ENCODE measurements around the gene ADM2. TPM values are rescaled to one million over a fixed set of nuclear protein-coding genes. Genes with fewer than 3 reads are reported as not detected.
A peak's percentile ranks its signal among the peaks of the same experiment; 100 is the strongest.

ADM2 gene
- polyA plus RNA-seq, 10 donors: 0.25 to 0.63 (median 0.39) TPM

DNA sequence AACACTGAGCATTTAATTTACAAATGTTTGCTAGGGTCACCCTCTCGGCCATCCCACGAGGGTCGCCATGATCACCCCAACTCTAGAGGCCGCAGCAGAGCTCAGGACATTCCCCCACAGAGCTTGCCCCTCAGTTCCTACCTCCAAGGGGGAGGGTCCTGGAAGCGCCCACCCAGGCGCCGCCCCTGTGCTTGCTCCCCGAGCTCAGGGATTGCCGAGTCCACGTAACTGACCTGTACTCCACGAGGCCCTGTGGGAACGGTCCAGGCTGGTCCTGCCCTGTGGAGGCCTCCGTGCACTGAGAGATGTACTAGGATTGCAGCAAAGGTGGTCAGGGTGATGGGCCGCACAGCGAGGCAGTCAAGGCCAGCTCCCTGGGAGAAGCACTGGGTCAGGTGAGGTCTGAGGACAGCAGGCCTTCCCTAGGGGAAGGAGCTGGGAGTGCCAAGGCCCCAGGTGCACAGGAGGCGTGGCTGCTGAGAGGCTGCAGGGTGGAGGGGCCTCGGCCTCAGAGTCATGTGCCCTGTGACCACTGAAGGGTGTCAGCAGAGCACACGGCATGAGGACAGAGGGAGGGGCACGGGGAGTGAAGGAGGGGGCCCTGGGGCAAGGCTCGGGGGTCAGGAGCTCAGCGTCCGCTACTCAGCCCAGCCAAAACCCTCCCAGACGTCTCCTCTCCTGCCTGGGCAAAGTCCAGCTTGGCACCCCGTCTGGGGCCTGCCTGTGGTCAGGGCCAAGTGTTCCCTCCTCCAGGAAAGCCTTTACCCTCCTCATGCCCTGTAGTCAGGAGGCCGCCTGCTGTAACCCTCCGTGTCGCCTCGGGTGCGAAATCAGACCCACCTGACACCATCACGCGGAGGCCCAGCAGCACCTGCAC is 2.9 kb downstream of the ADM2 start:
- DNase-seq: no peak

DNA sequence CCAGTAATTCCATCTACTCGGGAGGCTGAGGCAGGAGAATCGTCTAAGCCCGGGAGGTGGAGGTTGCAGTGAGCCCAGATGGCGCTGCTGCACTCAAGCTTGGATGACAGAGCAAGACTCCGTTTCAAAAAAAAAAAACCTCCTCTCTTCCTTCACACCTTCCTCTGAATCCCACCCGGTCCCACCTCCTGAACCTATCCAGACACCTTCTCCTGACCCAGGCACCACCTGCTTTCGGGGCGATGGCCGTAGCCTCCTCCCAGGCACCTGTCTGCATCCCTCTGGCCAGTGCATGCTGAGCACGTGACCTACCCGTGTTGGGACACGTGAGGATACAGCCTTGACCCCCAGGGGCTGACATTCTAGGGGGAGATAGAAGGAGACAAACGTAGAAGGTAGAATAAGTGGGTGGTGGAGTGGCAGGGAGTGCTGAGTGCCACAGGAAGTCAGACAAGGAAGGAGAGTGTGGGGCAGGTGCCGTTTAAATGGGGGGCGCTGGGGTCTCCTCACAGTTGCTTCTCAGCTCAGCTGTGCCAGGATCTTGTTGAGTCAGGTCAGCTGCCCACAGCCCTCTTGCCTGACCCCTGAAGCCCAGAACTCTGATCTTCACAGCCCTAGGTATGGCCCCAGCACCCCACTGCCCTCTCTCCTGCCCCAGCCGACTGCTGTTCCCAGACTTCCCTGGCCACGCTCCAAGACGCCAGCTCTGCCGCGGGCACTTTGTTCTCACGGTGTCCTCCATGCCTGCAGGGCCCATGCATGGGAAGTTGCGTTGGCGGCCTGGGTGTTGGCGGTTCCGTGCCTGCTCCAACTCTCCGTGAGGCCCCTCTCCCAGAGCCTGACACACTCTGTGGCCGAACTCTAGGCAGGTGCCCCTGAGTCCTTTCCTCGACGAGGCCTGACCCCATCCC is 4.1 kb downstream of the ADM2 start:
- no peak for DNase-seq

DNA sequence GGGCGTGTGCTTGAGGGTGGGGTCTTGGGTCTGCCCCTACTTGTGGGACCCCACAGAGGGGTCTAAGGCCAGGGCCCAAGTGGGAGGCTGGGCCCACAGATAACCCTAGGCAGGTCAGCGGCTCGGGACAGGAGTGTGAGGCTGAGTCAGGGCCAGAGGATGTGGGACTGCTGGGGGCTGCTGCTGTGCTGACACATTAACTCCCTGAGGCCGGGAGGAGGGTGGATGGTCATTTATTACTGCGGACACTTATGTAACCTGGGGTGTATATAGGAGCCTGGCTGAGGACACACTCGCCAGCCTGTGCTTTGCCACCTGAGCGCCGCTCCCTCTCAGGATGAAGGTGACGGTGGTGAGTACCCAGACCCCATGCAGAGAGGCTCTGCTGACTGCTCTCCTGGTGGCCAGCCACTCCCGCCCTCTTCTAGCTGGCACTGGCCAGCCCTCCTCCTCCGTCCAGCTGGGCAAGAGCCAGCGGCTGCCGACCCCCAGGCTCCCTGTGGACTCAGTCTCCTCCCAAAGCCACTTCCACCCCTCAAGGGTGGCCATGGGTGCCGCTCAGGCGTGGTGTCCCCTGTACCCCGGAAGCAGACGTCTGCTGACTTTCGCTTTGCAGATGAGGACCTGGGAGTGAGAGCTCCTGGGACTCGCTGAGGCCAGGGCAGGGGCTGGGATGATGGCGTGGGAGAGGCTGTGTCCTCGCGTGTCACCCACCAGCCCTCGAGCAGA is 5.4 kb downstream of the ADM2 start, which contains the start of gene MIOX:
TSS of gene MIOX (plus strand) at position 299 of the 729 bp plus-strand sequence. CDS start at position 338, 39 bp downstream.
- DNase-seq: no peak

DNA sequence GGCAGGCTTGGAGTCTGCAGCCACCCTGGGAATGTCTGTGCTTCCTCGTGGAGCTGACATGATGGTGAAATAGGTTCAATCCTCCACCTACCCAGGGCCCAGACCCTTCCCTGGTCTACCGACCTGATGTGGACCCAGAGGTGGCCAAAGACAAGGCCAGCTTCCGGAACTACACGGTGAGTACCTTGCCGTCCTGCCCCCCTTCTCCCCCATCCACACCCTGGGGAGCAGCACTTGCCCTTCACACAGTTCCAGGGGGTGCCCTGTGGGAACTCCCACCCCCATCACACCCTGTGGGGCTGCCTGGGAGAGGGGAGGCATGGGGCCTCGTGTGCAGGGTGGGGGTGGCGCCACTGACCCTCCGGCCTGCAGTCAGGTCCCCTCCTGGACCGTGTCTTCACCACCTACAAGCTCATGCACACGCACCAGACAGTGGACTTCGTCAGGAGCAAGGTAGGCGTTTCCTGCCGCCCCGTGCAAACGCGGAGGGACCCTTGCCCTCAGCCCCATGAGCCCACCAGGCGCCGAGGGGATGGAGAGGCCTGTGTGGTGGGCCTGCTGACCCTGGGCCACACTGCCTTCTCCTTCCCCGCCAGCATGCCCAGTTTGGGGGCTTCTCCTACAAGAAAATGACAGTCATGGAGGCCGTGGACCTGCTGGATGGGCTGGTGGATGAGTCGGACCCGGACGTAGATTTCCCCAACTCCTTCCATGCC is 6.1 kb downstream of the ADM2 start:
- no peak for DNase-seq

DNA sequence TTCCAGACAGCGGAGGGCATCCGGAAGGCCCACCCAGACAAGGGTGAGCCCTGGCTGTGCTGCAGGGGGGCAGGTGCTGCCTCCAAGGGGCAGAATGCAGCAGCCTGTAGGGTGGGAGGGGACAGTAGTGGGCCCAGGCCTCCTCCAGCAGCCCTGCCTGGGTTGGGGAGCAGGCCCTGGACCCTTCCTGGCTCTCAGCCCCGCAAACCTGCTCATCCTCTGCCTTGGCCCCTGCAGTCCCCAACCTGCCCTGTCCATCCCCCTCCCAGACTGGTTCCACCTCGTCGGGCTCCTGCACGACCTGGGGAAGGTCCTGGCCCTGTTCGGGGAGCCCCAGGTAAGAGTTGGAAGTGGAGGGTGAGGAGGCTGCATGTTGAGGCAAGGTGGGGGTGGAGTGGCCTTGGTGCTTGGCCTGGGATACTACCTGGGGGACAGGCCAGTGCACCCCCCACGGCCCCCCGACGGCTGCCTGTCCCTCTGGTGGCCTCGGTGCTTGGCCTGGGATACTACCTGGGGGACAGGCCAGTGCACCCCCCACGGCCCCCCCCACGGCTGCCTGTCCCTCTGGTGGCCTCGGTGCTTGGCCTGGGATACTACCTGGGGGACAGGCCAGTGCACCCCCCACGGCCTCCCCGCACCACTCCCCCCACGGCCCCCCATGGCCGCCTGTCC is 6.8 kb downstream of the ADM2 start:
- no peak for DNase-seq

DNA sequence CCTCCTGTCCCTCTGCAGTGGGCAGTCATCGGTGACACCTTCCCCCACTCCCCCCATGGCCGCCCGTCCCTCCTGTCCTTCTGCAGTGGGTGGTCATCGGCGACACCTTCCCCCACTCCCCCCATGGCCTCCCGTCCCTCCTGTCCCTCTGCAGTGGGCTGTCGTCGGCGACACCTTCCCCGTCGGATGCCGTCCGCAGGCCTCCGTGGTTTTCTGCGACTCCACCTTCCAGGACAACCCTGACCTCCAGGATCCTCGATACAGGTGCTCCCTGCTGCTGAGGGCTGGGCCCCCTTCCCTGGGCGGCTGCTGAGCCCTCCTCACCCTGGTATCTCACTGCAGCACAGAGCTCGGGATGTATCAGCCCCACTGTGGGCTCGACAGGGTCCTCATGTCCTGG is 7.5 kb downstream of the ADM2 start:
- DNase-seq: no peak

DNA sequence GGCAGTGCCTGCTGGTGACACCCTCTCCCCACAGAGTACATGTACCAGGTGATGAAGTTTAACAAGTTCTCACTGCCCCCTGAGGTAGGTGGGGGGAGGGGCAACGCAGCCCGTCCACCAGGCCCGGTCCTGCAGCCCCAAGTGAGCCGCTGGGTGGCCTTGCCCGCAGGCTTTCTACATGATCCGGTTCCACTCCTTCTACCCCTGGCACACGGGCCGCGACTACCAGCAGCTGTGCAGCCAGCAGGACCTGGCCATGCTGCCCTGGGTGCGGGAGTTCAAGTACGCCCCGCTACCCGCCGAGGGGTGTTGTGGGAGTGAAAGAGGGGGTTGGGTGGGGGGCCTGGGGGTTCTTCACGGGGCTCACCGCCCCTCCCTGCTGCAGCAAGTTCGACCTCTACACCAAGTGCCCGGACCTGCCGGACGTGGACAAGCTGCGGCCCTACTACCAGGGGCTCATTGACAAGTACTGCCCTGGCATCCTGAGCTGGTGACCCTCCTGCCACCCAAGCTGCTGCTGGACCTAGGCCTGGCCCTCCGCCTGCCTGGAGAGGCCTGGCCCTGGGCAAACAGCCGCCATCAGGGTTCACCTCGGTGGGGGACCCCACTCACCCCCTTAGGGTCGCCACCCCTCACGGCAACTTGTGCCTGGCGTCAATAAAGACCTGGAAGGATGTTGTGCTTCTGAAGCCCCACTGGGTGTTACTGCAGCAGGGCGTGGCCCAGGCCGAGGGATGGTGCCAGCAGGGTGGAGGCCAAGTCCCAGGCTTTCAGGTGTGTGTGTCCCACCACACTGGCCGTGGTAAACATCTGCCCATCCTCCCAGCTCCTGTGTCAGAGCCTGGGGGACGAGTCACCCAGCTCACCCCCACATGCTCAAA is 8.3 kb downstream of the ADM2 start:
- no peak for DNase-seq

DNA sequence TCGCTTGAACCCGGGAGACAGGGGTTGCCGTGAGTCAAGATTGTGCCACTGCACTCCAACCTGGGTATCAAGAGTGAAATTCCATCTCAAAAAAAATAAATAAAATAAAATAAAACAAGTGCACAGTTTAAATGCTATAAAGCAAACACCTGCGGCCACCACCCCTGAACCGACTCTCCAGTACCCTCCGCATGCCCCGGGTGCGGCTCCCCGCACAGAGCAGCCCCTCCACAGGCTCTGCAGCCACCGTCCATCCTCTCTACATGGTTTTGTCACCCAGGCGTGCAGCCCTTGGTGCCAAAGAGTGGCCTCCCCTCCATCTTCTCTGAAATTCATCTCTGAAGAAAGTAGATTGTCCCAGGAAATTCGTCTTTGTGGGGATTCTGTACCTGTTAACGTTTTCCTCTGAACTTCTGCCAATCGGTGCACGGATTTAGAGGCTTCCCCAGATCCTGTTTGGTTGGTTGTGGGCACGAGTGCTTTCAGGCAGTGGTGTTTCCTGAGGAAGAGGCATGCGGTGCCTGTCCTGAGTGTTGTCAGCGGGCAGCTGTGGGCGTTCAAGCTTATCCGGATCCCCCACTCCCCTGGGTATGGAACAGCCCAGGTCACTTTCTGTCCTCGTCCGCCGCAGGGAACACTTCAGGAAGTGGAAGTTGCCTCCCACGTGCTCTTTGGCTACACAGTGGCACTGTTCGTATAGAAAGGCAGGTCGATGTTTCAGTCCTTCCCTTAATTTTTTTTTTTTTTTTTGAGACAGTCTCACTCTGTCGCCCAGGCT is 9.4 kb downstream of the ADM2 start:
- no peak for DNase-seq

DNA sequence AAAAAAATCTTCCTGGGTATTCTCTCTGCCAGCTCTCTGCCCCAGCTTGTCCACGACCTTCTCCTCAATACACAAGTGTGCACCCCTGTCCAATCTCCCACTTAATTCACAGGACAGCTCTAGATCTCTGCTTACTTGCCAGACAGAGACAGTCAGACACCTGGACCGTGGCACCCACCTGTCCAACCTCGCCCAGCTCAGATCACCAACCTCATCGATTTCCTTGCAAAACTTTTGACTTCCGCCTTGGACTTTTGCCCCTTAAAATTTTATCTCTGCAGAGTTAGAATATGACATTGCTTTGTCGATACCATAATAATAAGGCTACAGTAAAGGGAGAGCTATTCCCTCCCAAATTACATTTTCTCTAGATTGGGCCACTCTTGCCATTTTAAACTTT is 15.8 kb downstream of the ADM2 start:
- DNase-seq: no peak

DNA sequence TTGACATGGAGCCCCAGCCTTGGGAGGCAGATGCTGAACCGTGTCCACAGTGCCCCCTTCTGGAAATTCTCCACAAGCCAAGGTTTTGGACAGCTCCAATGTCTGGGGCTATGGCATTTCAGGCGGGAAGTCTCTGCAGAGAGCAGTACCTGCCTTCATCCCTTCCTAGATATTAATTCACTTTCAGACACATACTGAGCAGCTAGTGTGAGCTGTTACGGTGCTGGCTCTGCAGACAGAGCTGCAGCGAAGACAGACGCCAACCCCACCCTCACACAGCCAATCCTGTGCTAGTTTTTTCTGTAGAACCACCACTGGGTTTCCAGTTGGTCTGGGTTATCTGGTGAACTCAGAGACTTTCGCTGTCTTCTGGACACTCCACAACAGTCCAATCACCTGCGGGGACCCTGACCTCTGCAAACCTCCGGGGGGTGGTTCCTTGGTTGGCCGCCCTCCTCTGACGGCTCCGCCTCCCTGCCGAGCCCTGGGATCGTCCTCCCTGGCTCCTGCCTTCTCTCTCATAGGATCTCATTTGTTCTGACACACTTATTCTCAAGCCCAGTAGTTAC is 17.1 kb downstream of the ADM2 start:
- peak in 2 of 3 donors; percentile 42 to 53 for DNase-seq

DNA sequence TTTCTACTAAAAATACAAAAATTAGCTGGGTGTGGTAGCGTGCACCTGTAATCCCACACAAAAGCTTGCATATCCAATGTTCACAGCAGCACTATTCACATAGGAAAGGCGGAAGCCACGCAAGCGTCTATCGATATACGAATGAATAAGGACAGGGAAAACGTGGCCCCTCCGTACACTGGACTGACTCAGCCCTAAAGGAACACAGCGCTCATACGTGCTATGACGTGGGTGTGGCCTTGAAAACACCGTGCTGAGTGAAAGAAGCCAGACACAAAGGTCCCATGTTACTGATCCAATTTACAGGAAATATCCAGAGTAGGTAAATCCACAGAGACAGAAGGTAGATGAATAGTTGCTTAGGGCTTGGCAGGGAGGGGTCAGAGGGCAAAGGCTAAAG is 19.1 kb downstream of the ADM2 start:
- no peak for DNase-seq

DNA sequence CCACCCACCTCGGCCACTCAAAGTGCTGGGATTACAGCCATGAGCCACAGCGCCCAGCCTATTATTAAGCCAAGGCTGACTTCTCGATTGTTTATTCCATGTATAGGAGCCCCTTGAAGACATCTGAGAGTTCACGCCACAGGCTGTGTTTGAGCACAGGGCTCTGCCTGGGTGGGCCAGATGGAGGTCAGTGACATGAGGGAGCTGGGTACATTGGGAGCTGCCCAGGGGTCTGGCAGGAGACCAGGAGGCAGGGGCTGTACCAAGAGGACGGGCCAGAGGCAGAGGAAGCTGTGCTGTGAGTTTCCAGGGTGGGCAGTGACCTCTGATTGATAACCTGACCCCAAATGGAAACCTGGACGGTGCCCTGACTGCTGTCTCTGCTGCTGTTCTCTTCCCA is 20.8 kb downstream of the ADM2 start:
- no peak for DNase-seq

DNA sequence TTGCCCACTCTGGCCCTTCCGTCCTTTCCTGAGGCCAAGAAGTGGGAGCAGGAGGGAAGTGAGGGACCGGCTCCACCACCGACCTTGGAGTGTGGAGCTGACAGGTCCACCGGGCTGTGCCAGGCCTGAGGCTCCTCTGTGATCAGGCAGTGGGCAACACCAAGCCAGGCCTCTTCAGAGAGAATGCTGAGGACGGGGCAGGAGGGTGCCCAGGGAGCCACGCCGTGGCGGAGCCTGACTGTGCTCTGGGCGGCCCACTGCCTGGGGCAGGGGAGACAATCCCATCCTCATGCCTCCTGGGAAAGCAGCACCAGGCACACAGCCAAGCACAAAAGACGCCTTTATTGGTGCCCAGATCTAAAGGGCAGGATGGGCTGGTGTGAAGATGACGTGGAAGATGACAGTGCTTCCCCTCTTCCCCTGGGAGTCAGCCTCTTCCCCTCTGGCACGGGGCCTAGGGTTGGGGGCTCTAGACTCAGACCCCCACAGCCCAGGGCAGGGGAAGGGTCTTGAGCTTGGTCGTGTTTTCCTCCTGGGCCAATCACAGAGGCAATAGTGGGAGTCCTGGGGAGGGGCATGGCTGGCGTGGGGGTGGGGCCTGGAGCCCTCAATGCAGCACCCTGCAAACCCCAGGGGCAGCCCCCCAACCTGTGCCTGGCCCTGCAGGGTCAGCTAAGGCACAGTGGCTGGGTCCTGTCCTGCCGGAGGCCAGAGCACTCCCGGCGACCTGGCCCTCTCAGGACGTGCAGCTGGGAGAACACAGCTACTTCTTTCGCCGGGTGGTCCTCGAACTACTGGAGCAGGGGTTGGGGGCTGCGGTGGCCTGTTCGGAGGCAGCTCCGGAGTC is 21.5 kb downstream of the ADM2 start:
- DNase-seq: no peak

DNA sequence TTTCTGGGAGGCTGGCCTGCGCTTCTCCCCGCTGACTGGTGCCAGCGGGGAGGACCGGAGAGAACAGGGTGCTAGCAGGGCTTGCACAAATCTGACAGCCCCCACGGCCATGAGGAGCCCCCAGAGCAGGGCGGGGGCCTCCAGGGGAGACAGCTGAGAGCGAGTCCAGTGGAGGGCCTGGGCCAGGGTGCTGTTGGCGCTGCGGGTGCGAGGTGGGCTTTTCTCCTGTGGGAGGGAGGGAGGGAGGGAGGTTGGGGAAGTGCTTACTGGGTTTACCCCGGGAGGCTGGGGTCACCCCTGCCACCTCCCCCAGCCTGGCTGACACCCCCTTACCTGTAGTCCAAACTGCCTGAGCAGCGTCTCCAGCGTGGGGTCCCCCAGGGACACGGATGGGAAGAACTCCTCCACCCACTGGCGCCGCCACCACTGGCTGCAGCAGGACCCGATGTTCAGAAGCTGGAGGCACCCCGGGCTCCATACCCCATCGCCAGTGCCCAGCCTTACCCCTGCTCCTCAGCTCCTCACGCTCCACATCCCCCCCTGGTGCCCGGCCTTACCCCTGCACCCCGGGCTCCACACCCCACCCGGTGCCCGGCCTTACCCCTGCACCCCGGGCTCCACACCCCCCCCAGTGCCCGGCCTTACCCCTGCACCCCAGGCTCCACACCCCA is 22.3 kb downstream of the ADM2 start:
- DNase-seq: no peak

DNA sequence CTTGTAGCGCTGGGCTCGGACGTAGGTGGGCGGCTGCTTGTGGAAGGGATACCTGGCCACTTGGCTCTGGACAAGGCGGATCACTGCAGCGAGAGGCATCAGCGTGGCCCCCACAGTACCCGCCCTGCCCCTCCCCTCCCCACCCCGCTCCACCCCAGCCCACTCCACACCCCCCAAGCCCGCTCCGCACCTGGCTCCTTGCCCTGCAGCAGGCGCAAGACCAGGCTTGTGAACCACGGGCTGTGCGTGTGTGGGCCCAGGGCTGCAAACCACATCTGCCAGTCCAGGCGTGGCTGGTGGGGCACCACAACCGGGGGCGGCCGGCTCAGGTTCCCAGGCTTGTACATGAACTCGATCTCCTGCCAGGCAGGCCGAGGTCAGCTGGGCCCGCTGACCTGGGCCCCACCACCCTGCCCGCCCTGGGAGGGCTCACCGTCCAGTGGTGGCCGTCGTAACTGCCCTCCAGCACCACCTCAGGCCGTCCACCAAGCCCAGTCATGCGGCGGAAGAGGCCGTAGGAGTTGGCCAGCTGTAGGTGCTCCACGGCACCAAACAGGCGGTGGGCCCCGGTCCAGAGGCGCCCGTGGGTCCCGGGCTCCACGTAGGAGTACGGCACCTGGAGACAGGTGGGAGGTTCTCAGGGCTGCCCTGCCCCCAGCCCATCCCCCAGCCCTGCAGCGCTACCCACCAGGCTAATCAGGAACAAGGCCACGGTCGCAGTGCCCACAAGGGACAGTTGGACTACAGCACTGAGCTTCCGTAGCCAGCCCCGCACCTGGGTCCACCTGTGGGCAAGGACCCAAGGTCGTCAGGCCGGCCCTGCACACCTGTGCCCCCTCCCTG is 23.2 kb downstream of the ADM2 start:
- no peak for DNase-seq

DNA sequence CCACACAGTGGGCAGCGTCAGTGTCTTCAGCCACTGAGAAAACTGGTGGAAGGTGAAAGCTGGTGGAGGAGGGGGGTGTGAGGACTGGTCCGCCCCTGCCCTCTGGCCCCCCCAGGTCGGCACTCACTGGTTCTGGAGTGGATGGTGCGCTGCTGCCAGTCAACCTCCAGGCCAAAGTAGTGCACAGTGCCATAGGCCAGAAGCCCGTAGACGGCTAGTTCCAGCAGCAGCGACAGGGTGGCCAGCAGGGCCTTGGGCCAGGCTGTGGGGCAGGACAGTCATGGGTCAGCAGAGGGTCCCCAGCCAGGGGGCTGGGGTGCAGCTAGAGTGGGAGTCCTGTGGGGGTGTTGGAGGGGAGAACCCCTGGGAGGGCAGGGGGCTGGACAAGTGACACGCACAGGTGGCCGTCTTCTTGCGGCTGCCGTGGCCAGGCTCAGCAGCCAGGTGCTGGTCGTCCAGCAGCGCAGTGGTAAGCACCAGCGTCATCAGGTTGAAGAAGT is 24.0 kb downstream of the ADM2 start:
- no peak for DNase-seq

Measured in muscle of back (tissue), 11 donors.